Right renal pelvis (tissue), 4 donors: ENCODE data around the gene TBXA2R. TPM values are rescaled to one million over a fixed set of nuclear protein-coding genes. Genes with fewer than 3 reads are reported as not detected.
"Not testable (repeated sequence)": the region's sequence is repeated elsewhere in the genome, so short reads cannot be mapped to it uniquely, and the experiment has no call there.

Source experiments
- DNase-seq, 4 donors: peaks; one replicate each; pipeline ENCODE4 v3.0.0-alpha.2; 2013; ENCODE audit warnings: low read depth in 4 of 4, low spot score in 3 of 4, missing footprints in 1 of 4
- polyA plus RNA-seq, 4 donors: library from polyadenylated mRNA; unstranded; fragments of 120-200 nt; gene quantifications; one replicate each; pipeline ENCODE4 v1.2.1, GENCODE V29; 2013; ENCODE audit not compliant: insufficient read length in 4 of 4

Gene TBXA2R
- polyA plus RNA-seq, 4 donors, result 2.7 to 4.1 (median 3.1) TPM

DNA sequence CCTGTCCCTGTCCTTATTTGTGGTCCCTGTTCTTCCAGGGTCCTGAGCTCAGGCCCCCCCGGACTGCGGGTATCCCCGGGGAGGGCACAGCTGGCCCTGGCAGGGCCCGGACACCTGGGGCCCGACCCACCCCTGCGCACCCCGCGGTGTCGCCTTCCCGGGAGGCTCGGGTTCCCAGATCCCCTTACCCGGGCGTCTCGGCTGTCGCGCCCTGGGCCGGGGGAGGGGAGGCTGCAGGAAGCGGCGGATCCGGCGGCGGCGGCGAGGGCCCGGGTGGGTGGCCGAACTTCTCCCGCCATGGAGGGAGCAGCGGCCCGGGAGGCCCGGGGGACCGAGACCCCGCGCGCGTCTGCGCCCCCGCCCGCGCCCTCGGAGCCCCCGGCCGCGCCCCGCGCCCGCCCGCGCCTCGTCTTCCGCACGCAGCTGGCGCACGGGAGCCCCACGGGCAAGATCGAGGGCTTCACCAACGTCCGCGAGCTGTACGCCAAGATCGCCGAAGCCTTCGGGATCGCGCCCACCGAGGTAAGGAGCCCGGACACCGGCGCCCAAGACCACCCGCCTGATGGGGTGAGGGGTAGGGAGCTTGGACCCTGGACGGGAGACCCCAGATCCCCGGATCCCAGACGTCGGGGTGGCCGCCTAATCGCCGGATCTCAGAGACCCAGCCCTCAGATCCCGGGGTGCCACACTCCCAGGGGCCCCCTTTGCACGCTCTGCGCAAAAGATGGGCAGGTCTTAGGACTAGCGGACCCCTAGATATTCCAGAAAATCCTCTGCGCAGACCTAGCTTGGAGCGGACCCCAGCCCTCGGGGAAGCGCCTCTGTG is 21.2 kb downstream of the TBXA2R start, which contains the start of gene GIPC3:
Gene GIPC3, plus strand, starts transcription at position 178 of the 826 bp plus-strand sequence. Its CDS starts 120 bp downstream, at position 298.
- DNase-seq, result no peak

DNA sequence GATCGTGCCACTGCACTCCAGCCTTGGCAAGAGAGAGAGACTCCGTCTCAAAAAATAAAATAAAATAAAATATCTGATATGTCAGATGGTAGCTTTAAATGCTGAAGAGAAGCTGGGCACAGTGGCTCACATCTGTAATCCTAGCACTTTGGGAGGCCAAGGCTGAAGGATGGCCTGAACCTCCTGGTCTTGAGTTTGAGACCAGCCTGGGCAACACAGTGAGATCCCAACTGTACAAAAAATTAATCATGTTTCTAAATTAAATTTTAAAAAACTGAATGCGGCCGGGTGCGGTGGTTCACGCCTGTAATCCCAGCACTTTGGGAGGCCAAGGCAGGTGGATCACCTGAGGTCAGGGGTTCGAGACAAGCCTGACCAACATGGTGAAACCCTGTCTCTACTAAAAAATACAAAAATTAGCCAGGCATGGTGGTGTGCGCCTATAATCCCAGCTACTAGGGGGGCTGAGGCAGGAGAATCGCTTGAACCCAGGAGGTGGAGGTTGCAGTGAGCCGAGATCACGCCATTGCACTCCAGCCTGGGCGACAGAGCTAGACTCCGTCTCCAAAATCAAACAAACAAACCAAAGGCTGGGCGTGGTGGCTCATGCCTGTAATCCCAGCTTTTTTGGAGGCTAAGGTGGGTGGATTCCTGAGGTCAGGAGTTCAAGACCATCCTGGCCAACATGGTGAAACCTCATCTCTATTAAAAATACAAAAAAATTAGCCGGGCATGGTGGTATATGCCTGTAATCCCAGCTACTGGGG is 22.5 kb downstream of the TBXA2R start:
- DNase-seq, result not testable (repeated sequence)

- DNase-seq, result not testable (repeated sequence)
Observed at GRCh38 chr19:3581792-3582191, 24.9 kb downstream of the TBXA2R start.

GRCh38 chr19:3580156-3580934 is 26.3 kb downstream of the TBXA2R start:
- DNase-seq, result no peak

DNA sequence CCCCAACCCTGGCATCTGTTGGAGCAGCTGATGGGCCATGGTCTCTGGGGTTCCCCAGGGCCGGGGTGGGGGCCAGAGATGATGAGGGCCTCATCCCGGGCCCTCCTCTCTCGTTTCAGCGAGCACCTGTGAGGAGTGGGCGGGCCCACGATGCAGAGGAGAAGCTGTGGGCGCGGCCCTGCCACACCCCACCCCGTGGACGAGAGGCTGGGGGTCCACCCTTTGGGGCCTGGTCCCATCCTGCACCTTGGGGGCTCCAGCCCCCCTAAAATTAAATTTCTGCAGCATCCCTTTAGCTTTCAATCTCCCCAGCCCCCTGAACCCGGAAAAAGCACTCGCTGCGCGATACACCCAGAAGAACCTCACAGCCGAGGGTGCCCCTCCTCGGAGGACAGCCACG is 28.3 kb downstream of the TBXA2R start:
- no peak for DNase-seq

GRCh38 chr19:3577723-3578344 is 28.8 kb downstream of the TBXA2R start:
- no peak for DNase-seq

DNA sequence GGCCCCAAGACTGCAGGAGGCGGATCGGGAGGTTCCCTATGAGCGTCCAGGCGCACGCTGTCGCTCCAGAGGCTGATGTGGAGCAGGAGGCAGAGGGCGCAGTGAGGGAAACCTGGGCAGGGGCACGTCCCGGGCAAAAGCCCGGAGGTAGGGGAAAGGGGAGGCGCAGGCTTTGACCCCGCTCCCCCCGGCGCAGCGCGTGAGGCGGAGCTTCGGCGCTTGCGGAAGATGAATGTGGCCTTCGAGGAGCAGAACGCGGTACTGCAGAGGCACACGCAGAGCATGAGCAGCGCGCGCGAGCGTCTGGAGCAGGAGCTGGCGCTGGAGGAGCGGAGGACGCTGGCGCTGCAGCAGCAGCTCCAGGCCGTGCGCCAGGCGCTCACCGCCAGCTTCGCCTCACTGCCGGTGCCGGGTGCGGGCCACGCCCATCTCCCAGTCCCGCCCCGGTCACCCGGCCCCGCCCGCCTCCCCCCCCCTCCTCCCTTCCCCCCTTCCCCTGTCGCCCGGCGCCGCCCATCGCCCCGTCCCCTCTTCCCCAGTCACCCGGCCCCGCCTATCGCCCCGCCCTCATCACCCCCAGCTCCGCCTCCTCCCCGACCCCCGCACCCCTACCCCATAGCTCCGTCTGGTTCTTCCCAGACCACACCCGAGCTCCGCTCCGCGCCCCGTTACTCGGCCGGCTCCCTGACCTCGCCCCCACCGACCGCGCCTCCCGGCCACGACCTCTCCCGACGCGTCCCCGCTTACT is 29.8 kb downstream of the TBXA2R start:
- DNase-seq, result no peak

DNA sequence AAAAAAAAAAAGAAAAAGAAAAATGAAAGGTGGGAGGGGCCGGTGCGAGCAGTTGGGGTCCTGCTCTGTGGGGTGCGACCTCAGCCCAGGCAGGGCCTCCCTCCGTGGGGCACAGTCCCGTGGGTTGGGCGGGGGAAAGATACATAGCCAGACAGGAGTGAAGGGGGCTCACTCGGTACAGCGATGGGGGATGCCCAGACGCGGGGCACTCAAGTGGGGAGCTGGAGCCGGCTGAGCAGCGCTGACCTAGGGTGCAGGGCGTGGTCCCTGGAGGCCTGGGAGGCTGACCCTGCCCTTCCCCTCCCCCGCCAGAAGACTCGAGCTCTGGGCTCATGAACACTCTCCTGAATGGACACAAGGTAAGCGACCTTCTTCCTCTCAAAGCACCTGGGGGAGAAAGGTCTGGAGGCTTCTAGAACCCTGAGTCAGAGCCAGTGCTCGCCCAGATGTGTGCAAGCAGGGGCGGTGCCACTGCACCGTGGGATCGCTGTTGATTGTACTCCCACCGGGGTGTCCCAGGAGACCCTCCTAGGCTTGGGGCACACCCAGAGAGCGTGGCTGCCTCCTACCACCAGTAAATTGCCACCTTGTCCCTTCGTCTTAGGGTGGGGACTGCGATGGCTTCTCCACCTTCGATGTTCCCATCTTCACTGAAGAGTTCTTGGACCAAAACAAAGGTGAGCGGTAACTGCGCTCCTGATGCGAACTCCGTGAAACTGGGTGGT is 30.6 kb downstream of the TBXA2R start:
- DNase-seq, result no peak

DNA sequence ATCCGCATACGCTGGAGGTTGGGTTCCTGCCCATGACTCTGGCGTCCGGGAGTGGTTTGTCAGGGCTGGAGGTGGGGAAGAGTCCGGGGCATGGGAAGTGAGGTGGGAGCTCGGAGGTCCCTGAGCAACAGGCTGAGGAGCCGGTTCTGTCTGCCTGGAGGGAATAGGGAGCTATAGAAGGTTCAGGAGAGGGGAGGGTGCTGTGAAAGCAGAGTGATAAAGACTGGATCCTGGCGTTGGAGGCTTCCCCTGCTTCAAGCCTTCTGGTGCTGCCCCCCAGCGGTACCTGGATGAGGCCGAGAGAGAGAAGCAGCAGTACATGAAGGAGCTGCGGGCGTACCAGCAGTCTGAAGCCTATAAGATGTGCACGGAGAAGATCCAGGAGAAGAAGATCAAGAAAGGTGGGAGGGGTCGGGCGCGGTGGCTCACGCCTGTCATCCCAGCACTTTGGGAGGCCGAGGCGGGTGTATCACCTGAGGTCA is 31.4 kb downstream of the TBXA2R start:
- DNase-seq, result no peak

GRCh38 chr19:3573858-3574637 is 32.6 kb downstream of the TBXA2R start:
- peak in 1 of 4 donors; percentile 59 for DNase-seq

GRCh38 chr19:3573162-3573857 is 33.4 kb downstream of the TBXA2R start:
- no peak for DNase-seq

DNA sequence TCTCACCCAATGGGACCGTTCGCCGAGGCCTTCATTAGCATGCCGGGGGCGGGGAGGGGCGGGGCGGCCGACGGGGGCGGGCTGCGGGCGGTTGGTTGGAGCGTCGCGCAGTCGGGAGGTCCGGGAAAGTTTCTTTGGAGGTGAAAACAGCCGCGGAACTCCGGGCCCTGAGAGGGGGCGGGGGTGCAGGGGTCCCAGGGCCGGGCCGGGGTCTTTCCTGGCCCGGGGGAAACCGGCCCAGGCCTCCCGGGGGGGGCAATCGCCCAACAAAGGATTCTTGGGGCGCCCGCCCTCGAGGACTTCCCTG is 33.9 kb downstream of the TBXA2R start, which contains the start of gene HMG20B:
Gene HMG20B, plus strand, starts transcription at position 90 of the 307 bp plus-strand sequence. CDS start 366 bp downstream, outside the sequence.
- DNase-seq, result no peak

DNA sequence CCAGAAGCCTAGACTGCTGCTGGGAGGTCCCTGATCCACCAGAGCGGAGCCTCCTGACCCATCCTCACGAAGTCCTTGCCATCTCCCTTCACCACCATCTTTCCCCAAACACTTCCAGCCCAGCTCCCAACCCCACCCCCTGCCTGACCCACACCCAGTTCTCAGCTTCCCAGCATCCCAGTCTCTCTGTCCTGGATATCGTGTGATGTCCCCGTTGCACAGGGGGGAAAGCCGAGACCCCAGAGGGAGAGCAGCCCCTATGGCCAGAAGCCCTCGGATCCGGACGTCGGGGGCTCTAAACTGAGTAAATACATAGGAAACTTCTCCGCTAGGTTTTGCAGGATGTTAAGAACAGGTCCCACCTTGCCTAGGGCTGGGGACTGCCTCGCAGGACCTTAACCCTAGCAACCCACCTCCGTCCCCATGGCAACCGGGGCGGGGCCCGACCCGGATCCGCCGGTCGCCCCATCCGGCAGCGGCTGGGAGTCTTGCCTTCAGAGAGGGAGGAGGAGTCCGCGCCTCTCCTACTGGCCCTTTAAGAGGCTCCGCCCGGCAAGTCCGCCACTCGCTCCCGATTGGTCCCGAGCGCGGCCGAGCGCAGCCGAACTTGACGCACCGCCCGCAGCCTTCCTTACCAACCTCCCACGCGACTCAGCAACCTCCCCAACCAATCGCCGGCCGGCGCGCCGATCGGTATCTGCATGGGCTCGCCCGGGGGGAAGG is 34.4 kb downstream of the TBXA2R start:
- peak; percentile 97 to 99 (median 99) for DNase-seq

GRCh38 chr19:3570606-3571011 is 36.1 kb downstream of the TBXA2R start:
- DNase-seq, result no peak

- DNase-seq, result not testable (repeated sequence)
Observed at GRCh38 chr19:3570042-3570441, 36.6 kb downstream of the TBXA2R start.

GRCh38 chr19:3565139-3565538 is 41.5 kb downstream of the TBXA2R start:
- DNase-seq, result no peak
